Skeletal muscle cell (primary cell): ENCODE results near the gene DBH.

Experiments used
- DNase-seq: peaks from one replicate; pipeline ENCODE4 v3.0.0-alpha.2; 2010; ENCODE audit warnings: low read depth
- H3K4me3 ChIP-seq: 2 replicates; pipeline ENCODE4 v1.5.1; 2011; ENCODE audit warnings: low read depth, mild to moderate bottlenecking, control low read depth, low read length, moderate library complexity

Gene DBH

DNA sequence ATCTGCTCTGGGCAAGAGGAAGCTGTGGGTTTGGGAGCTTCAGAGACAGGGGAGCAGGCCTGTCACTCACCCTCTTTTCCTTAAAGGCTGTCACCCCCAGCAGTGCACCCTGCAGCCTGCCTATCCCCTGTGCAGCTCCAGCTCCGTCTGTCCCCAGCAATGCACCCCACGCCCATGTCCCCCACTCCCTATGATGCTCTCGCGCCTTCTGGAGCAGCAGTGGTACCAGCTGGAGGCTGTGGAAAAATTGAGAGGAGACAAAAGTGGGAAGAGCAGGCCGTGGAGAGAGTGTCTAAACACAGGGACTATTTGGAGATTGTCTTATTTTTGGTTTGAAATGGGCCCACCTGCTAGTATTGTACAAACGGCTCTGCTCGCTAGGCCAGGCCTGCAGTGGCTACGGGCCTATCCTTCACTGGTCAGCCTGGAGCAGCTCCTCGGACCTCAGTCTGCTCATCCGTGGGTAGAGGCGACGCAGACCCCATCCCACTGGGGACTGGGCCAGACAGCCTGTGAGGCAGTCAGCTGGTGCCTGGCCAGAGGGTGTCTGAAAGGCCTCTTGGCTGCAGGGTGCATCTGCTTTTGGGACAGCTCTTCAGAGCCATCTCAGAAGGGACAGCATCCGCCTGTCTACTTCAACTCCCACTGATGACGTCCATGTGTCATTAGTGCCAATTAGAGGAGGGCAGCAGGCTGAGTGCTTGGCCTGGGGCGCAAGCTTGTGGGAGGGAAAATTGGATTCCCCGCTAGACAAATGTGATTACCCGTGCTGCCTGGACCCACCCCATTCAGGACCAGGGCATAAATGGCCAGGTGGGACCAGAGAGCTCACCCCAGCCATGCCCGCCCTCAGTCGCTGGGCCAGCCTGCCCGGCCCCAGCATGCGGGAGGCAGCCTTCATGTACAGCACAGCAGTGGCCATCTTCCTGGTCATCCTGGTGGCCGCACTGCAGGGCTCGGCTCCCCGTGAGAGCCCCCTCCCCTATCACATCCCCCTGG is at the start of gene DBH:
Gene DBH, plus strand, starts transcription at position 831 of the 999 bp plus-strand sequence. Its CDS starts 9 bp downstream, at position 840.
- no peak within 1 kb of the TSS for H3K4me3 ChIP-seq
- DNase-seq: no peak

DNA sequence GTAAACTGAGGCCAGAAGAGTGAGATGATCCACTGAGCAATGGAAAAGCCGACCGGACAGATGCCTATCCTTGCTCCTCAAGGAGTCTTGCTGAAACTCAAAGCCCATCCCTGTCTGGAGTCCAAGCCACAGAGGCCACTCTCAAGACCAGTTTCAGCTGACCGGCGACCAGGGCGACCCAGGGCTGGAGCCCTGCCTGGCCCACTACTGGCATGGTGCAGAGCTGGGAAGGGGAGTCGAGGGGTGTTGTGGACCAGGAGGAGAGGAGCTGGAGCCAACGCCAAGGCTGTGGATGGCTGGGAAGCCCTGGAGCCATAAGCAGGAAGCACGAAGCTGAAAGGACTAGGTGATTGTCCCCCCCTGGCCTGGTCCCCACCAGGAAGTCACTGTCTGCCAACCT is 49.1 kb upstream of the DBH start:
- DNase-seq: no peak

DNA sequence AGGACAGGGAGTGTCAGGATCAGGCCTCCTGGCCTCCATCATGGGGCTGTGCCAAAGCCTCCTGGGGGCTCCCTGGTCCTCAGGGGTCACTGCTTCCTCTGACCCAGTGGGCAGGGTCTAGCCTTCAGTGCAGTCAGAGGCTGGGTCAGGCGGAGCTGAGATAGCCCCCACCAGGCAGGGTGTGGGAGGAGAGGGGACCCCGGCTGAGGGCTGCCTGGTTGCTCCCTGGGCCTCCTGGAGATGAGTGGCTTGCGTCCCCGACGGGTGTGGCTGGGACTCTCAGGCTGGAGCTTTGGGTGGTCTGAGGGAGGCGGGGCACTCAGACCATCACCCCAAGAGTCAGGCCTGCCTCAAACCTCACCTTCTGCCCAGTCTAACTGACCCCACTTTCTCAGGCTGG is 48.7 kb upstream of the DBH start:
- no peak overlapping the region for H3K4me3 ChIP-seq
- DNase-seq: no peak

More for the DNA sequence above, 49.1 kb upstream of the DBH start:
- no peak overlapping the region for H3K4me3 ChIP-seq

DNA sequence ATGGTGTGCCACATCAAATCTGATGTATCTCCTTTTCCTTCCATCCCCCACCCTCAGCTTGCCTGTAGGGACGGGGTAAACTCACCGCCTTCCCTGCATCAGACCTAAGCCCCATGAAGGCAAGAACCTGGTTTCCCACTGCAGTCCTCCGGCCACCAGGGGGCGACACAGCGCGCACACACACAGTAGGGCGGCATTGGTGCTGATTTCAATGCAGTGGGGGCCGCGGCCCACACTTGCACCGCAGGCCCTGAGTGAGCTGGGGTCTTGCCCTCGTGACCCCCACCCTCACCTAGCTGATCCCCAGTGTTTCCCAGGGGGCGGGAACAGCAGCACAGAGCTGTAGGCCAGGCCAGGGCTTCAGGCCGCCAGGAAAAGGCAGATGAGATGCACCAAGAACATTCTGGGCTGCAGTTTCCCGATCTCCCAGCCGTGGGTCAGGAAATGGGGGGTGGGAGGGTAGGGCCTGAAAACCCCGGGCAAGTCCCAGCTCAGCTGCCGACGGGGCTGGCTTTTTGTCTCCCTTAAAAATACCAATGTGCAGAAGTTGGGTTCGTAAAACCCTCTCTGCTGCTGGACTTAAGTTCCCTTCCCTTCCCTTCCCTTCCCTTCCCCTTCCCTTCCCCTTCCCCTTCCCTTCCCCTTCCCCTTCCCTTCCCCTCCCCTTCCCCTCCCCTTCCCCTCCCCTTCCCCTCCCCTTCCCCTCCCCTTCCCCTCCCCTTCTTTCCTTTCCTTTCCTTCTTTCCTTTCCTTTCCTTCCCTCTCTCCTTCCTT is 46.5 kb upstream of the DBH start:
- DNase-seq: no peak
- H3K4me3 ChIP-seq: no peak overlapping the region

DNA sequence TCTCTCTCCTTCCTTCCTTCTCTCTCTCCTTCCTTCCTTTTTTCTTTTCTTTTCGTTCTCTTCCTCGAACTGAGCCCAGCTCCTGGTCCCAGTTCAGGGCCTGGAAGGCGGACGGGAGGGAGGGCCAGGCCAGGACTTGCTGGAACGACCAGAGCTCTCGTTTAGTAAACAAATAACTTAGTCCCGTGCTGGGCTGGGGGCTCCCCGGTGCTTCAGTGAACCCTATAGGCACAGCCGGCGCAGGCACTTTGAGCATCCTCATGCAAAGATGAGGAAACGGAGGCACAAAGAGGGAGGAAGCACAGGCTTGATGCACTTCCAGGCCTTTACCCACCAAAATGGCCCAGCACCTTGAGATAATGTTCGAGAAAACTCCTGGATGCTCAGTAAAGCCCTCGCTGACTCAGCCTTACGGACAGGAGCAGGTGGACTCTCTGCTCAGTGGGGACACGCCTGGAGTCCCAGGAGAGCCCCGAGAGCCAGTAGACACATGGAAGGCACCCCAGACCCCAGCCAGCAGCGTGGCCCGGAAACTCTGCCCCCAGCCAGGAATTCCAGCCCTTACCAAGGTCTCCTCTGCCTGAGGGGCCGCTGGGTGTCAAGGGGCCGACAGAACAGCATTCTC is 45.8 kb upstream of the DBH start:
- no peak overlapping the region for H3K4me3 ChIP-seq
- DNase-seq: no peak

DNA sequence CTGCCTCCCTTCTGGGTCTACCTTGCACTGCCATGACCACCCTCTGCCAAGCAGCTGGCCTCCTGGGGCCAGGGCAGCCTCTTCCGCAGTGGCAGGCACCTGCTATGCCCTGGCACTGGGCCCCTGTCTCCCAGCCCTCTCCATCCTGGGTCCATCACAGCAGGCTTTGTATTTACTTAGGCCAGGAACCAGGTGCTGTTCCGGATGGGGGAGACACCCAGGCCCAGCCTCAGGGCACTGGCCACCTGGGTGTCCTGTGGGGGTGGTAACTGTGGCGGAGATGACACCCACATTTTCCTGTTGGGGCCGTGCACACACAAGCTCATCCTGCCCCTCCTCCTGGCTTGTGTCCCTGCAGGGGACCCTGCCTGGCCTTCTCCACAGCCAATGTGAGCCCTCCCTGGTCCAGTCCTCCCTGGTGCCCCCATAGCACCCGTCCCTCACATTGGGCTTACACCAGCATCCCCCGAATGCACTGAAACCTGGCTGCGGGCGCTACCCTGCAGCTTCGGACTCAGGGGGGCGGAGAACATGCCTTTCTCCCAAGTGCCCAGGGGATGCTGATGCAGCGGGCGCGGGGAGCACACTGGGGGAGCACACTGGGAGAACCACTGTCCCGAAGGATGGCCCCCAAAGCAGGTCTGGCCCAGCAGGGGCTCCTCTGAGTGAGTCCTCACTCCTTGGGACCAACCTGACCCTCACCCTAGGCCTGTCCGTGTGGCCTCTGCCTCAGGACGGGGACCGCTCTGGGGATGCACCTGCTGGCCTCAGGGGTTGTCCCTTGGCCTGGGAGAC is 44.9 kb upstream of the DBH start:
- DNase-seq: no peak

DNA sequence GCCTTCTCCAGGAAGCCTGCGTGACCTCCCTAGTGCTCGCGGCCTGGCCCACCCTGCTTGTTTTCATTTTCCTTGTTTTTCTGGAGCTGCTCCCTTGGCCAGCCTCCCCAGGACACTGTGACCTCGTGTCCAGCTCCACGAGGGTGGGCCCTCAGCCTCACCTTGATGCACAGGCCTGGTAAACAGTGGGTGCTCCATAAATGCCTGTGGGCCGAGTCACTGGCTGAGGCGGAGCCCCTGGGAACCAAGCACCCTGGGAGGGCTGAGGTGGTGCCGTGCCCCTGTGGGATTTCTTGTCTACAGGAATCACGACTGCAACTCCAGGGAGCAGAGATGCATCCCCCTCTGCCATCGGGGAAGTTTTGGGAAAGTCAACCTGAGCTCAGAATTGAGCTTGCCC is 44.2 kb upstream of the DBH start:
- DNase-seq: no peak

More for the DNA sequence above, 44.9 kb upstream of the DBH start:
- no peak overlapping the region for H3K4me3 ChIP-seq

DNA sequence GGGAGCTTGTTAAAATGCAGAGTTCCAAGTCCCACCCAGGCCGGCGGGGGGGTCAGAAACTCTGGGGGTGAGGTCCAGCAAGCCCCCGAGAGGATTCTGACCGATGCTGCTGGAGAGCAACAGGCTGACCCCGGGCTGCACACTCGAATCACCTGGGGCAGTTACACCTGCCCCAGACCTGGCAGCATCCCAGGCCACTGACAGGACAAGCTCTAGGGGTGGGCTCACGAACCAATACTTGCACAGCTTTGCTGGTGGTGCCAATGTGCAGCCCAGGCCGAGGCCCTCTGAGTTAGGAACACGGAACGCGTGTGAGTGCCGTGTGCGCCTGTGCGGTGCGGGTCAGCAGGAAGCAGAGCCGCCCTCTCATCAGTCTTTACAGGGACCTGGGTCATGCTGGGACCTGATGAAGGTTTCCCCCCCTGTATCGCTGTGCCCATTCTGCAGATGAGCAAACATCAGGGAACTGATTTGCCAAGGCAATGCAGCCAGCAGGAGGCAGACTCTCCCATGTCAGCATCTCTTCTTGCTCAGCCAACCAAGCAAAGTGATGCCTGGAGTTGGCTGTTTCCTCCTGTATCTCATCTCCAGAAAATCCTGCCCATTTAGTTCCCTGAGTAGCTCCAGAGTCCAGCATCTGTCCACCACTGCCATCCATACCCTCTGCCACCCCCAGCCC is 43.3 kb upstream of the DBH start:
- no peak overlapping the region for H3K4me3 ChIP-seq
- no peak for DNase-seq

More for the DNA sequence above, 44.2 kb upstream of the DBH start:
- no peak overlapping the region for H3K4me3 ChIP-seq

DNA sequence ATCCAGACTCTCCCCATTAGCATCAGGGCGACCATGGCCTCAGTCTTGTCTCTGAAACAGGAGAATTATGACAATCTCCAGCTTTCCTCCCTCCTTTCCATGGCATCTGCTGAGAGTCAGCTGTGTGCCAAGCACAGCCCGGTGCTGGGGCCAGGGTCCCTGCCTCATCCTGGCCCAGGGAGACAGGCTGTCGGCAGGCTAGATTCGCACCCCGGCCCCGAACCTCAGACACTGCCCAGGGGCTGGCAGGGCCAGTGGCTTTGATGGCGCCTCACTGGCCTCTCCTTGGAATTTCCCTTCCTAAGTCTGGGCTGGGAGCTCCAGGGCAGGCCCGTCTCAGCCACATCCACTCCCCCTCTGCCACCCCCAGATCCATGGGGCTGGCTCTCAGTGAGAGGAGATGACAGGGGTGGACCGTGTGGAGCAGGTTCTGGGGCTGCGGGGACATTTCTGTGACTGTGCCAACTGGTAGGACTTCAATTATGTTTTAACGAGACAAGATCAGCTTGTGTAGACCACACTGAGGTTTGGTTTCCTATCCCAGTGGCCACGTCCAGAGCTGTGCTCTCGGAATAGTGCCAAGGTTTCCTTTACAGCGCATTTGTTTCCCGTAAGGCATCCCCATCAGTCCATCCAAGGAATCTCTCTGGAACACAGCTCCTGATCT is 42.4 kb upstream of the DBH start:
- no peak for DNase-seq
- no peak overlapping the region for H3K4me3 ChIP-seq

DNA sequence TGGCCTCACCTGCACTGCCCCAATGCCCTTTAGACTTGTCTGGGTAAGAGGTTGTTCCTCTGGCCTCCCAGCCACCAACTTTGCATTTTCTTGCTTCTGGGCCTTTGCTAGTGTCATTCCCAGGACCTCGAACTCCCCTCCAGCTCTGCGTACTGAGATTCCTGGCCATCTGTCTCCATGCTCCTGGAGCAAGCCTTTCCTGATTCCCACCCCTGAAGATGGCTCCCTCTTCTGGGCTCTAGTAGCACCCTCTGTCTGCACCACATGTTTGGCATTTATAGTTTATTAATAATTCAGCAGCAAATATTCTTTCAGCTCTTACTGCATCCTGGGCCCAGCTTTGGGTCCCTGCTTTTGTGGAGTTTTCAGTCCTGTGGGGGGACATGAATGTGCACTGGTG is 41.9 kb upstream of the DBH start:
- DNase-seq: no peak
- H3K4me3 ChIP-seq: no peak overlapping the region

DNA sequence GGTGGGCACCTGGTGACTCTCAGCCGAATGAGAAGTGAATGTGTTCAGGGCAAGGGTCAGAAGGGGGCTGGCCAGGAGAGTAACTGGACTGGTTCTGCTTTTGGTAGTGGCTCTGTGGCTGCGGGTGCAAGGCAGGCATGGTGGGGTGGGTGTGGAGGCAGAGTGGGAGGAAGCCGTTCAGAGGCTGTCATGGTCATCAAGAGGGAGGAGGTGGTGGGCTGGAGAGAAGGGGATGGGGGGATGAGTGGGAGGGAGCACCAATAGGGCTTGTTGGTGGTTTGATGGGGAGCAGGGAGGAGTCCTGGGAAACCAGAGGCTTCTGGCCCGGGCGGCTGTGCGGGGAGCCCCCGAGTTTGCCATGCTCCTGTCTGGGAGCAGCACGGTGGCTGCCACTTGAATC is 40.3 kb upstream of the DBH start:
- no peak overlapping the region for H3K4me3 ChIP-seq
- no peak for DNase-seq

DNA sequence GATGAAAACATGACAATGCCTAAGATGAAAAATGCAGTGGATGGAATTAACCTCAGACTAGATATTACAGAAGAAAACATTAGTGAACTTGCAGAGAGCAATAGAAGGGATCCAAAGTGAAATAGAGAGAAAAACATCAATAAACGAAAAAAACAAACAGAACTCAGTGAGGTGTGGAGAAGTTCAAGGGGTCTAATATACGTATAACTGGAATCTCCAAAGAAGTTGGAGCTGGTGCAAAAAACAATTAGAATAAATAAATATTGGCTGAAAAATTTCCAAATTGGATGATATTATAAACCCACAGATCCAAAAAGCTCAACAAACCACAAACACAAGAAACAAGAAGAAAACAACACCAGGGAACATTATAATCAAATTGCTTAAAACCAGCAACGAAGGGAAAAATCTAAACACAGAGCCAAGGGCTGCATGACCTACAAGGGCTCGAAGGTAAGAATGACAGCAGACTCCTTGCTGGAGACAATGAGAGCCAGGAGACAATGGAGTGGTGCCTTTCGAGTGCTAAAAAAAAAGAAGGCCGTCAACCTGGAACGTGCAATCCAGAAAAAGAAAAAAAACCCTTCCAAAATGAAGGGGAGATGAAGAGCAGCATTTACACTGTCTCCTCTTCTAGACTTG is 38.7 kb upstream of the DBH start:
- no peak overlapping the region for H3K4me3 ChIP-seq
- DNase-seq: no peak

DNA sequence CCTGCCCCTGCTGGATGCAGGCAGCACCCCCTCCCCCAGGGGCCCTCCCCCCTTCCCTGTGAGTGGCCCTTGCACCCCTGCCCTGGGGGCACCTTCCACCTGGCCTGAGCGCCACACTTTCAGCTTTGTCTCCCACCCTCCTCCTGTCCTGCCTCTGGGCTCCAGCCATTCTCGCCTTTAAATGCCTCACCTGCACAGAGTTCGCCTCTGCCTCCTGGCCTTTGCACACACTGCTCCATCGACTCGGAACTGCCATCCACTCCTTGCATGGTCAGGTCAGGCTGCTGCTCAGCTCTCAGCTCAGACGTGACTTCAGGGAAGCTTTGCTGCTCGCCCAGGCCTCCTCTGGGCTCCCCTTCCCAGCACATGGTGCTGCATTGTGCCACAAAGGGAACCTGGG is 37.2 kb upstream of the DBH start:
- no peak overlapping the region for H3K4me3 ChIP-seq
- DNase-seq: no peak

DNA sequence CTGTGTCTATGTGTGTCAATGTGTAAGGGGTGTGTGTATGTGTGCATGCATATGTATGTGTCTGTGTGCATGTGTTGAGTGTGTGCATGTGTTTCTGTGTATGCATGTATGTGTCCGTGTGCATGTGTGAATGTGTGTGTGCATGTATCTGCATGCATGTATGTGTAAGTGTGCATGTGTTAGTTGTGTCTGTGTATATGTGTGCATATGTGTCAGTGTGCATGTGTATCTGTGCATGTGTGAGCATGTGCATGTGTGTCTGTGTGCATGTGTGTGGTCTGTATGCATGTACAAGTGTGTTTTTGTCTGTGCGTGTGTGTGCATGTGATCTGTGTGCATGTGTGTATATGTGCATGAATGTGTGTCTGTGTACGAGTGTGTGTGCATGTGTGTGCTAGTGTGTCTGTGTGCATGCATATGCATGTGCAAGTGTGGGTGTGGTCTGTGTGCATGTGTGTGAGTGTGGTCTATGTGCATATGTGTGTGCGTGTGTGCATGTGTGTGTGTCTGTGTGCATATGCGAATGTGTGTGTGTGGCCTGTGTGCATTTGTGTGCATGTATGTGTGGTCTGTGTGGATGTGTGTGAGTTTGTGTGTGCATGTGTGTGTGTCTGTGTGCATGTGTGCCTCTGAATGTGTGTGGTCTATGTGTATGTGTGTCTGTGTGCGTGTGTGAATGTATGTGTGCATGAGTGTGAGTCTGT is 36.5 kb upstream of the DBH start:
- H3K4me3 ChIP-seq: no peak overlapping the region
- DNase-seq: no peak

DNA sequence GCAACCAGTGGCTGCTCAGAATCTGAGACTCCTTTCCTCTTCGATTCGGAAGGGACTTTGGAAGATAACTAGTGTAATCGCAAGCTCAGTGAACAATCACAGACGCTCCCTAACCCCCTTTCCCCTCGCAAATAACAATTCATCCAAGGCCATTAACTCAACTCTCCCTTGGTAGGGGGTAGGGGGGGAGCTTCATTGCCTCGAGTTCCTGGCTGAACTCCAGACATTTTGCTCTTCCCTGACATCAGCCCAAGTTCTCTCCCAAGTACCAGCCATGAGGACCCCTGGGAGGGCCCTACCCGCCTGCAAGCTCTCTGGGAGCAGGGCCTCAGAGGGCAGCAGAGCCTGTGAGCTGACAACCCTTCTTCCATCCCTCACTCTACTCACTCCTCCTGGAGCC is 35.4 kb upstream of the DBH start:
- no peak overlapping the region for H3K4me3 ChIP-seq
- DNase-seq: no peak

DNA sequence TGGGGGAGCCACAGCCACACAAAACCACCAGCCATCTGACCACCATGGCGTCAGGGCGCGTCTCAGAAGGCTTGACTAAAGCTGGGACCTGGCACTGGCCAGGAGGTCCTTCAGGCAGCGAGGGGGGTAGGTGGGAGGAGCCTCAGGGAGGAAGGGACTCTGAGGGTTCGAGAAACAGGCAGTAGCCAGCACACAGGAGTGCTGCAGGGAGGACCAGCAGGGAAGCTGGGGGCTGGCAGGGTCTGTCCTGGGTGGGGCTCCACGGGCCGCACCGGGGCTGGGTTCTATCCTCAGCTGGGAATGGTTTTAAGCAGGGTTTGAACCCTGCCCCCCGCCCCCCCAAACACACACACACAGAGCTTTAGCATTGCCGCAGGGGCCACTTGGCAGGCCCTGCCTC is 34.4 kb upstream of the DBH start:
- H3K4me3 ChIP-seq: no peak overlapping the region
- no peak for DNase-seq

DNA sequence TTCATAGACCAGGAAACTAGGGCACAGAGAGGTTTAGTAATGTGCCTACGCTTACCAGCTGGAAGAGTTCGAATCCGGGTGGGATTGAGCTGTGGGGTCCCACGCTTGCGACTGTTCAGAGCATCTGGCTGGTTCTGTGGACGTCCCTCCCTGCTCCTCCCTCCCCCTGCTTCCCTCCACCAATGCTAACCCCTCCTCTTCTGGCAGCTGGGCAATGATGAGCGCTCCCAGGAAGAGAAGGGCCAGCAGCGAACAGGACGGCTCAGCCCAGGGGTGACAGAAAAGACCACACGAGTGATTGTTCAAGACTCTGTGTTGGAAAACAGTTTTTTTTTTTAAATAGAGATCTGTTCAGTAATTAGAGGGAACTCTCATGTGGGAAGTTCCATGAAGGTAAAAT is 33.9 kb upstream of the DBH start:
- DNase-seq: no peak

More for the DNA sequence above, 33.9 kb upstream of the DBH start:
- H3K4me3 ChIP-seq: no peak overlapping the region
